GM20000 (cell line): ENCODE results near the gene TPK1.

Experiments
- DNase-seq: peaks from one replicate; pipeline ENCODE4 v3.0.0; 2012; ENCODE audit warnings: low spot score
- CTCF ChIP-seq: IDR thresholded peaks from 2 replicates; pipeline ENCODE4 v1.5.1; 2012; ENCODE audit warnings: mild to moderate bottlenecking, control low read depth; ENCODE audit errors: extremely low read depth, missing control alignments

The TPK1 gene

GRCh38 chr7:144763291-144763690, 72.6 kb downstream of the TPK1 start:
- DNase-seq: no peak
- no peak for TF ChIP-seq CTCF

GRCh38 chr7:144762853-144763252, 73.0 kb downstream of the TPK1 start:
- no peak for TF ChIP-seq CTCF
- no peak for DNase-seq

- TF ChIP-seq CTCF: no peak
- no peak for DNase-seq
Measured at GRCh38 chr7:144761493-144761892, 74.4 kb downstream of the TPK1 start.

- no peak for DNase-seq
- TF ChIP-seq CTCF: no peak
Measured at GRCh38 chr7:144759653-144760052, 76.2 kb downstream of the TPK1 start.

- no peak for TF ChIP-seq CTCF
- no peak for DNase-seq
Measured at GRCh38 chr7:144747936-144748335, 87.9 kb downstream of the TPK1 start.

GRCh38 chr7:144738708-144739314, 97.0 kb downstream of the TPK1 start:
- peak; percentile 52 for TF ChIP-seq CTCF
- DNase-seq: peak; percentile 20

- DNase-seq: no peak
- TF ChIP-seq CTCF: no peak
Measured at GRCh38 chr7:144738146-144738545, 97.7 kb downstream of the TPK1 start.
